LNCAP (cell line): ENCODE results near the gene C1orf35.

Experiments used
- TF ChIP-seq, protein P1 (sequence below): fragments of 450-650 bp; IDR thresholded peaks from 2 replicates; pipeline ENCODE4 v1.5.1; 2017; ENCODE audit warnings: mild to moderate bottlenecking

The C1orf35 gene

DNA sequence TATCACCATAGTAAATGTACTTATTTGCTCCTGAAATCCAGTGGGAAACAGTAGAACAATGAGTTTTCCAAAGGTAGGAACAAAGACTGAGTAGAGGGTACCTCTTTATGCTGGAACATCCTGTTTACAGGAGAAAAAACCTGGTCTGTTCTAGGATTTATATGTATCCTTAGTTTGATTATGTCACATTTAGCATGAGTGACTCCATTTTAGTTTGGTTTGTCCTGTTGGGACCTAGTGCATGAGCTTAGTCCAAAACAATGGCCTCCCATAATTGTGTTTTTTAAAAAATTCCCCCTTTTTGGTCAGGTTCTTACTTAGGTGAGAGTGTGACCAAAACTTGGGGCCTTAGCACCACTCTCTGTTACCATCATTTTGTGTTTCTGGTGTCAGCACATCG lies 9.5 kb upstream of the C1orf35 start:
- TF ChIP-seq, protein P1, sequence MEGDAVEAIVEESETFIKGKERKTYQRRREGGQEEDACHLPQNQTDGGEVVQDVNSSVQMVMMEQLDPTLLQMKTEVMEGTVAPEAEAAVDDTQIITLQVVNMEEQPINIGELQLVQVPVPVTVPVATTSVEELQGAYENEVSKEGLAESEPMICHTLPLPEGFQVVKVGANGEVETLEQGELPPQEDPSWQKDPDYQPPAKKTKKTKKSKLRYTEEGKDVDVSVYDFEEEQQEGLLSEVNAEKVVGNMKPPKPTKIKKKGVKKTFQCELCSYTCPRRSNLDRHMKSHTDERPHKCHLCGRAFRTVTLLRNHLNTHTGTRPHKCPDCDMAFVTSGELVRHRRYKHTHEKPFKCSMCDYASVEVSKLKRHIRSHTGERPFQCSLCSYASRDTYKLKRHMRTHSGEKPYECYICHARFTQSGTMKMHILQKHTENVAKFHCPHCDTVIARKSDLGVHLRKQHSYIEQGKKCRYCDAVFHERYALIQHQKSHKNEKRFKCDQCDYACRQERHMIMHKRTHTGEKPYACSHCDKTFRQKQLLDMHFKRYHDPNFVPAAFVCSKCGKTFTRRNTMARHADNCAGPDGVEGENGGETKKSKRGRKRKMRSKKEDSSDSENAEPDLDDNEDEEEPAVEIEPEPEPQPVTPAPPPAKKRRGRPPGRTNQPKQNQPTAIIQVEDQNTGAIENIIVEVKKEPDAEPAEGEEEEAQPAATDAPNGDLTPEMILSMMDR = no peak

GRCh38 chr1:228112167-228112566 lies 9.0 kb upstream of the C1orf35 start:
- TF ChIP-seq, protein P1 = no peak

GRCh38 chr1:228110556-228110955 lies 7.4 kb upstream of the C1orf35 start:
- TF ChIP-seq, protein P1 = no peak

GRCh38 chr1:228109962-228110488 lies 6.9 kb upstream of the C1orf35 start:
- TF ChIP-seq, protein P1 = no peak

- TF ChIP-seq, protein P1 = peak; percentile 22; the same call in 1 of the 2 replicates
Measured at GRCh38 chr1:228109073-228109961, 6.2 kb upstream of the C1orf35 start, which contains the start of gene MRPL55. TSS of gene MRPL55 (minus strand) at chr1:228109299. CDS start at chr1:228108260, 1,039 bp downstream.

- TF ChIP-seq, protein P1 = no peak
Measured at GRCh38 chr1:228108742-228109072, 5.6 kb upstream of the C1orf35 start.

DNA sequence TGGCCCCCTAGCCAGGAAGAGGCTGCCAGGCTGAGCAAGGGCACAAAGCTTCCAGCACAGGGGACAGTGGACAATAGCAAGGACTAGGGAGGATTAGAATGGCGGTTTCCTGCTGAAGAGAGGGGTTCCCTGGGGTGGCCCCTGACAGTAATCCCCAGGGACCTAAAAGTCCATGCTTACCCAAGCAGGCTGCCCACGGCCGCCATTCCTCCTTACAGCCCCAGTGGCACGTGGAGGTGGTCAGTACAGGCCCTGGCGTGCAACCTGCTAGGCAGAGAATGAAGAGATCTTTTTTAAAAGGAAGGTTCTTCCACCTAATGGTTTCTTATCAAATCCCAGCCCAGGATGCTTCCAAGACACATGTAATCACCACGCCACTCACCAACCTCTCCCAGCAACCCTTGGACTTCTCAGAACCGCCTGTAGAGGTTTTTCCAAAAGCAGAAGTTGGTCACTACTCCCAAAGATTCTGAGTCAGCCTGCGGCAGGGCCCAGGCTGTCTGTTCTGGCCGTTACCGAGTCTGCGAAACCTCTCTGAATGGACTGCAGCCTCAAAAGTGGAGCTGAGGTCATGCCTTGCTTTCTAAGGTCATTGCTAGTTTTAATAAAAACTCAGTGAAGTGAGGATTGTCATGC lies 5.0 kb upstream of the C1orf35 start:
- TF ChIP-seq, protein P1 = no peak
